B cell (primary cell): Measurements from ENCODE around the gene MAML3. TPM values are rescaled to one million over a fixed set of nuclear protein-coding genes. Genes with fewer than 3 reads are reported as not detected.

Source experiments
- ATAC-seq: fragments of 200-7000 bp; cut with Tn5 transposase; one replicate; pipeline ENCODE4 v1.10.0; 2021; ENCODE audit warnings: low read depth, mild to moderate bottlenecking, moderate number of reproducible peaks, moderate library complexity
- CTCF ChIA-PET: fragments of 350-600 bp; sonication (Branson Sonifier 250); formaldehyde crosslinking; loops from one replicate; lab custom pipeline; 2021; ENCODE audit warnings: antibody characterized with exemption, inconsistent platforms; lab: Charles Lee
- POLR2A ChIA-PET: fragments of 350-600 bp; sonication (Branson Sonifier 250); formaldehyde crosslinking; loops from one replicate; lab custom pipeline; 2021; ENCODE audit warnings: antibody characterized with exemption; lab: Charles Lee
- DNase-seq: peaks from one replicate; pipeline ENCODE4 v3.0.0; 2013
- H2AFZ ChIP-seq: 2 replicates; pipeline ENCODE4 v1.6.1; 2012; ENCODE audit warnings: mild to moderate bottlenecking, low read depth, low read length; ENCODE audit not compliant: insufficient read depth, poor library complexity, severe bottlenecking
- H3K27ac ChIP-seq, 2 donors: 1 replicate in 1 of 2; 2 replicates in 1 of 2; pipeline ENCODE4 v1.5.1; 2012 to 2013; ENCODE audit warnings: low read length in 2 of 2, mild to moderate bottlenecking in 2 of 2, moderate library complexity in 1 of 2
- H3K27me3 ChIP-seq, 4 experiments: fragments of 200-600 bp in 1 of 4; sonication (generic) in 1 of 4; replicated peaks in 1 of 4; 1 replicate in 2 of 4; 2 replicates in 2 of 4; pipeline versions ENCODE4 v1.6.1 to v1.7.0; 2013 to 2016; ENCODE audit warnings: low read length in 3 of 4, mild to moderate bottlenecking in 2 of 4, mixed read lengths in 1 of 4, moderate library complexity in 1 of 4; ENCODE audit not compliant: insufficient read depth in 4 of 4, control insufficient read depth in 3 of 4; ENCODE audit errors: control extremely low read depth in 1 of 4
- H3K36me3 ChIP-seq, 2 experiments: replicated peaks in 1 of 2; 1 replicate in 1 of 2; 2 replicates in 1 of 2; pipeline versions ENCODE4 v1.6.1 to v1.7.1; 2013; ENCODE audit warnings: low read length in 1 of 2; ENCODE audit not compliant: insufficient read depth in 2 of 2, control insufficient read depth in 1 of 2; ENCODE audit errors: control extremely low read depth in 1 of 2, extremely low read depth in 1 of 2
- H3K4me1 ChIP-seq, 2 donors: fragments of 200-600 bp in 1 of 2; sonication (generic) in 1 of 2; 1 replicate in 1 of 2; 2 replicates in 1 of 2; pipeline versions ENCODE4 v1.5.1 to v1.6.1; 2013 to 2017; ENCODE audit warnings: low read length in 2 of 2; ENCODE audit not compliant: control insufficient read depth in 2 of 2, insufficient read depth in 2 of 2
- H3K4me2 ChIP-seq: replicated peaks from 2 replicates; pipeline ENCODE3; 2012; ENCODE audit warnings: mild to moderate bottlenecking, low read depth, low read length; ENCODE audit not compliant: poor library complexity, severe bottlenecking
- H3K4me3 ChIP-seq, 5 experiments: fragments of 200-600 bp in 1 of 5; sonication (generic) in 1 of 5; 1 replicate in 3 of 5; 2 replicates in 2 of 5; pipeline versions ENCODE4 v1.5.1 to v1.7.0; 2011 to 2016; ENCODE audit warnings: low read length in 4 of 5, mild to moderate bottlenecking in 4 of 5, low read depth in 2 of 5, control low read depth in 1 of 5, moderate library complexity in 1 of 5; ENCODE audit not compliant: insufficient read depth in 1 of 5; ENCODE audit errors: control extremely low read depth in 1 of 5, extremely low read depth in 1 of 5
- H3K79me2 ChIP-seq: fragments of 200-600 bp; sonication (generic); one replicate; pipeline ENCODE4 v1.6.0; 2016; ENCODE audit warnings: low read length; ENCODE audit not compliant: control insufficient read depth, insufficient read depth
- H3K9ac ChIP-seq: fragments of 200-600 bp; sonication (generic); 2 replicates; pipeline ENCODE4 v1.6.1; 2017; ENCODE audit warnings: mild to moderate bottlenecking, low read length, moderate library complexity
- H3K9me3 ChIP-seq, 3 donors: one replicate each; pipeline versions ENCODE4 v1.6.1 to v1.7.1; 2013; ENCODE audit warnings: low read length in 2 of 3; ENCODE audit not compliant: control insufficient read depth in 2 of 3, insufficient read depth in 1 of 3; ENCODE audit errors: control extremely low read depth in 1 of 3
- H4K20me1 ChIP-seq: 2 replicates; pipeline ENCODE4 v1.6.0; 2012; ENCODE audit warnings: mild to moderate bottlenecking, low read length; ENCODE audit not compliant: insufficient read depth, control insufficient read depth, poor library complexity, severe bottlenecking
- H3K27ac Mint-ChIP-seq: one replicate; pipeline ENCODE4 v1.8.0; 2021; ENCODE audit warnings: mixed read lengths
- H3K27me3 Mint-ChIP-seq: one replicate; pipeline ENCODE4 v1.8.0; 2021; ENCODE audit warnings: mixed read lengths
- H3K4me1 Mint-ChIP-seq: one replicate; pipeline ENCODE4 v1.8.0; 2021; ENCODE audit warnings: mixed read lengths
- H3K4me3 Mint-ChIP-seq: one replicate; pipeline ENCODE4 v1.8.0; 2021; ENCODE audit warnings: mixed read lengths
- H3K9me3 Mint-ChIP-seq: one replicate; pipeline ENCODE4 v1.8.0; 2022; ENCODE audit warnings: mixed read lengths; ENCODE audit not compliant: insufficient read depth
- CTCF ChIP-seq: fragments of 200-600 bp; IDR thresholded peaks from one replicate; pipeline ENCODE4 v1.8.0; 2022; ENCODE audit warnings: antibody characterized with exemption, mild to moderate bottlenecking
- EZH2 ChIP-seq: IDR thresholded peaks from 2 replicates; pipeline ENCODE4 v1.6.1; 2012; ENCODE audit warnings: borderline replicate concordance, low read depth, mild to moderate bottlenecking, moderate library complexity, low read length; ENCODE audit not compliant: insufficient read depth, poor library complexity, severe bottlenecking
- WGBS: methylation state at CpG from one replicate; pipeline ENCODE4 v1.1.5; 2013; ENCODE audit warnings: missing lambda C conversion rate; ENCODE audit not compliant: insufficient coverage; 5-methylcytosine and 5-hydroxymethylcytosine counted together
- intact Hi-C: fragments of 100-400 bp; cut with micrococcal nuclease; formaldehyde crosslinking; loops from one replicate; pipeline ENCODE4 v1.10.0; 2022
- polyA plus RNA-seq: library from polyadenylated mRNA; depleted of rRNA; stranded (reverse); fragments of >200 nt; gene quantifications from 2 replicates; pipeline ENCODE4 v1.2.3, GENCODE V29; 2012
- total RNA-seq, 2 donors: library from RNA; stranded (reverse); fragments of 120-200 nt in 1 of 2; gene quantifications; 1 replicate in 1 of 2; 2 replicates in 1 of 2; pipeline versions ENCODE4 v1.2.3 to v1.2.4, GENCODE V29; 2013 to 2022

Gene MAML3
- total and polyA plus RNA-seq, 2 donors (not counting 1 experiment from before 2014, with no cell fraction given): 0.94 to 5.3 TPM

DNA sequence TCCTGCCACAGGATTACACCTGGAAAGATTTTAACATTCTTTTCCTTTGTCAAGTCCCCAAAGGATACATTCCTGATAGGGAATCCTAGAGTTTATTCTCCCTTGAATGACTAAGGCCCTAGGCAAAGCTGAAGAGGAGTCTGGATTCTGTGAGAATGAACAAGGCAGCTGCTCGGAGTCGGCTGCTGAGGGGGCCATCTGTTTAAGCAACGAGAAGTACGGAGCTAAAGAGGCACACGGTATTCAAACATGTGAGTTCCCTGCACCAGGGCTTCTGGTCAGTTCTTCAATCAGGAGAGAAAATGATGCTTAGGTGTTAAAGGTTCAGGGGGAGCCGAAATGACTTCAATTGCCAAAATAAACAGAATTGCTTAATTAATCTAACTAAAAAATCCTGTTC is 390.8 kb downstream of the MAML3 start:
- peaks cover 0 to 4% (median 0%) of the 10 kb centered on the region in 4 experiments for H3K27me3 ChIP-seq
- no peak overlapping the region for H3K9ac ChIP-seq
- no peaks in the 10 kb centered on the region for H3K36me3 ChIP-seq
- DNase-seq (no peak), ATAC-seq (no peak)
- peak overlapping the region; percentile 25 for H2AFZ ChIP-seq
- H4K20me1 ChIP-seq: no peaks in the 10 kb centered on the region
- H3K9me3 Mint-ChIP-seq: no peaks in the 10 kb centered on the region
- H3K4me1 Mint-ChIP-seq: peaks cover 40% of the 10 kb centered on the region
- ChIA-PET CTCF (interaction anchor here (1.0 to 1.3 kb wide), 3 partner anchors 29 to 160 kb away, joined by 3 to 4 read pairs (median 4); no protein-coding TSS in a partner anchor), POLR2A (no interaction called here)
- no peak for TF ChIP-seq CTCF
- no peak for TF ChIP-seq EZH2
- intact Hi-C loops: no loop called here
- no peak overlapping the region for H3K27ac Mint-ChIP-seq
- no peak overlapping the region for H3K27ac ChIP-seq
- H3K79me2 ChIP-seq: no peaks in the 10 kb centered on the region
- H3K27me3 Mint-ChIP-seq: peaks cover 12% of the 10 kb centered on the region
- 15% methylated on average over 4 of the region's 6 CpGs for WGBS
- no peak overlapping the region for H3K4me3 ChIP-seq
- H3K4me1 ChIP-seq: peaks cover 27 to 36% of the 10 kb centered on the region in 2 donors
- H3K4me3 Mint-ChIP-seq: peak overlapping the region; percentile 24
- H3K4me2 ChIP-seq: peak overlapping the region; percentile 54
- no peaks in the 10 kb centered on the region for H3K9me3 ChIP-seq

DNA sequence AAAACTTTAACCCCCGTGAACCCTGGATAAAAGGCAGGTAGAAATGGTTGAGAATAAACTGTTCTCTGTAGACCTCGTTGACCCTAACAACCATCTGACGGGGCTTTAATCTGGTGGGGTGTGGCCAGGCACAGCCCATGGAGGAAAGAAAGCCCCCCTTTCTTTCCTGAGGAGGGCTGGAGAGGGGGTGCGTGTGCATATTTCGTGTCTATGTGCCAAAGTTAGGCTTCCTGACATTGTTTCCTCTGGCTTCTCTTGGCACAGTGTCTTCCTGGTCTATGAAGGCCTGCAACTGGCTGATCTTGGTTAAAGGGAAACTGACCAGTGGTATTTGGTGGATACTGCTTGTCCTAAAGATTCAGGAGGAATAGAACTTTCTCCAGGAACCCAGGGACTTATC is 391.3 kb downstream of the MAML3 start:
- WGBS: 11% methylated on average over 4 of the region's 5 CpGs
- intact Hi-C loops: no loop called here
- ChIA-PET POLR2A (no interaction called here), CTCF (interaction anchor here (1.0 kb wide), 1 partner anchor 30 kb away, joined by 4 read pairs; no protein-coding TSS in a partner anchor)
- Histone ChIP-seq H3K9me3 (no peaks in the 10 kb centered on the region), H3K79me2 (no peaks in the 10 kb centered on the region), H3K27ac (no peak overlapping the region), H3K4me1 (peaks cover 27 to 36% of the 10 kb centered on the region in 2 donors), H2AFZ (peak overlapping the region; percentile 25), H3K27me3 (peaks cover 0 to 4% (median 0%) of the 10 kb centered on the region in 4 experiments), H3K4me2 (peak overlapping the region; percentile 6), H3K36me3 (no peaks in the 10 kb centered on the region), H3K9ac (no peak overlapping the region), H3K4me3 (no peak overlapping the region), H4K20me1 (no peaks in the 10 kb centered on the region)
- Mint-ChIP-seq H3K27ac (no peak overlapping the region), H3K4me1 (peaks cover 40% of the 10 kb centered on the region), H3K4me3 (no peak overlapping the region), H3K27me3 (peaks cover 12% of the 10 kb centered on the region), H3K9me3 (no peaks in the 10 kb centered on the region)
- no peak for DNase-seq
- no peak for ATAC-seq
- no peak for TF ChIP-seq CTCF
- TF ChIP-seq EZH2: no peak
